Ishikawa (cell line): ENCODE measurements around the gene CUEDC1.
A peak's percentile ranks its signal among the peaks of the same experiment; 100 is the strongest.

Experiments
- CEBPB ChIP-seq: IDR thresholded peaks from 2 replicates; pipeline ENCODE4 v1.6.1; 2012
- CREB1 ChIP-seq: IDR thresholded peaks from 2 replicates; pipeline ENCODE4 v1.6.1; 2012; ENCODE audit warnings: low read depth
- EGR1 ChIP-seq: IDR thresholded peaks from 2 replicates; pipeline ENCODE4 v1.6.1; 2012
- EP300 ChIP-seq: IDR thresholded peaks from 2 replicates; pipeline ENCODE4 v1.6.1; 2012; ENCODE audit warnings: borderline replicate concordance
- FOXM1 ChIP-seq: IDR thresholded peaks from 2 replicates; pipeline ENCODE4 v1.6.1; 2012; ENCODE audit warnings: low read depth, borderline replicate concordance
- MAX ChIP-seq: IDR thresholded peaks from 2 replicates; pipeline ENCODE4 v1.6.1; 2012
- NFIC ChIP-seq: IDR thresholded peaks from 2 replicates; pipeline ENCODE4 v1.6.1; 2012
- RAD21 ChIP-seq: IDR thresholded peaks from 2 replicates; pipeline ENCODE4 v1.6.1; 2012; ENCODE audit warnings: low read depth
- REST ChIP-seq: IDR thresholded peaks from 2 replicates; pipeline ENCODE4 v1.6.1; 2012; ENCODE audit warnings: low read depth, mild to moderate bottlenecking
- TAF1 ChIP-seq: IDR thresholded peaks from 2 replicates; pipeline ENCODE4 v1.6.1; 2012; ENCODE audit warnings: low read depth, mild to moderate bottlenecking
- TCF12 ChIP-seq: IDR thresholded peaks from 2 replicates; pipeline ENCODE4 v1.6.1; 2012; ENCODE audit warnings: low read depth
- TEAD4 ChIP-seq: IDR thresholded peaks from 2 replicates; pipeline ENCODE4 v1.6.1; 2012
- USF1 ChIP-seq: IDR thresholded peaks from 2 replicates; pipeline ENCODE4 v1.6.1; 2012
- YY1 ChIP-seq: IDR thresholded peaks from 2 replicates; pipeline ENCODE4 v1.6.1; 2012; ENCODE audit warnings: low read depth
- ZBTB7A ChIP-seq: IDR thresholded peaks from 2 replicates; pipeline ENCODE4 v1.6.1; 2012; ENCODE audit warnings: low read depth

CUEDC1 gene

GRCh38 chr17:57949649-57950048, 5.6 kb downstream of the CUEDC1 start:
- TF ChIP-seq CEBPB, result no peak
- TF ChIP-seq USF1, result 0 out of 2 replicates have a peak, but pooled peaks have one; percentile 22

- no peak for TF ChIP-seq YY1
- TF ChIP-seq NFIC, result peak; percentile 59
- TF ChIP-seq TCF12, result 0 out of 2 replicates have a peak, but pooled peaks have one; percentile 29
- TF ChIP-seq TEAD4, result peak; percentile 69
Measured at GRCh38 chr17:57948555-57949420, 6.4 kb downstream of the CUEDC1 start.

GRCh38 chr17:57948169-57948554, 7.0 kb downstream of the CUEDC1 start:
- TF ChIP-seq YY1, result no peak
- no peak for TF ChIP-seq USF1
- TF ChIP-seq REST, result no peak
- no peak for TF ChIP-seq EP300

- no peak for TF ChIP-seq CREB1
- TF ChIP-seq USF1, result no peak
- TF ChIP-seq CEBPB, result no peak
- TF ChIP-seq REST, result no peak
- no peak for TF ChIP-seq MAX
- TF ChIP-seq EP300, result no peak
- TF ChIP-seq RAD21, result no peak
- TF ChIP-seq YY1, result no peak
- no peak for TF ChIP-seq TCF12
- TF ChIP-seq TAF1, result no peak
- TF ChIP-seq NFIC, result no peak
- TF ChIP-seq EGR1, result no peak
Measured at GRCh38 chr17:57947369-57947768, 7.8 kb downstream of the CUEDC1 start.

- TF ChIP-seq NFIC (no peak), CEBPB (no peak), EGR1 (no peak)
Measured at GRCh38 chr17:57946798-57947358, 8.3 kb downstream of the CUEDC1 start.

- no peak for TF ChIP-seq TAF1
- no peak for TF ChIP-seq RAD21
- TF ChIP-seq FOXM1, result no peak
- TF ChIP-seq EP300, result no peak
- no peak for TF ChIP-seq CEBPB
- no peak for TF ChIP-seq ZBTB7A
- no peak for TF ChIP-seq USF1
- TF ChIP-seq YY1, result no peak
- no peak for TF ChIP-seq EGR1
- no peak for TF ChIP-seq TCF12
Measured at GRCh38 chr17:57945996-57946797, 9.0 kb downstream of the CUEDC1 start.
